A549 (cell line): Measurements from ENCODE around the gene CHD6. TPM values are rescaled to one million over a fixed set of nuclear protein-coding genes. Genes with fewer than 3 reads are reported as not detected.

Experiments
- ATAC-seq, 2 experiments: fragments of 200-7000 bp in 1 of 2; fragments of >200 bp in 1 of 2; cut with Nextera tagmentation in 1 of 2; cut with Tn5 transposase in 1 of 2; 3 replicates each; pipeline versions ENCODE4 v1.8.0 to v1.9.1; 2018 to 2020; ENCODE audit warnings: mild to moderate bottlenecking in 1 of 2, moderate library complexity in 1 of 2
- CTCF ChIA-PET: fragments of 300-600 bp; sonication (Branson Sonifier 250); formaldehyde crosslinking; extraction: SDS; loops from one replicate; lab custom pipeline; 2021; ENCODE audit warnings: antibody characterized with exemption, inconsistent platforms; lab: Yijun Ruan, JAX
- POLR2A ChIA-PET: fragments of 350-600 bp; formaldehyde crosslinking; extraction: SDS; loops from one replicate; lab custom pipeline; 2021; ENCODE audit warnings: antibody characterized with exemption, inconsistent platforms; lab: Yijun Ruan, JAX
- DNase-seq, 2 experiments: peaks; one replicate each; pipeline versions ENCODE4 v3.0.0 to v3.0.0-alpha.2; 2011 to 2016; ENCODE audit warnings: low read depth in 1 of 2, low spot score in 1 of 2
- FAIRE-seq: peaks from 2 replicates; lab custom pipeline; 2011; peaks lifted over from hg19 to GRCh38; lab: Jason Lieb, UNC
- H3K27ac ChIP-seq, 2 experiments: fragments of >200 bp; sonication (Bioruptor Twin); formaldehyde crosslinking; 3 replicates each; pipeline ENCODE4 v1.5.1; 2016 to 2017
- H3K4me1 ChIP-seq: fragments of >200 bp; sonication (Bioruptor Twin); formaldehyde crosslinking; 3 replicates; pipeline ENCODE4 v1.6.1; 2016
- H3K4me2 ChIP-seq: fragments of >200 bp; sonication (Bioruptor Twin); formaldehyde crosslinking; 3 replicates; pipeline ENCODE4 v1.6.1; 2016
- H3K4me3 ChIP-seq: fragments of >200 bp; sonication (Bioruptor Twin); formaldehyde crosslinking; 3 replicates; pipeline ENCODE4 v1.5.1; 2016
- H3K9me3 ChIP-seq: fragments of >200 bp; sonication (Bioruptor Twin); formaldehyde crosslinking; 3 replicates; pipeline ENCODE4 v1.6.1; 2016
- ATOH8 ChIP-seq: fragments of 250-450 bp; sonication (Bioruptor Pico); IDR thresholded peaks from 2 replicates; pipeline ENCODE4 v1.5.0; 2020; ENCODE audit warnings: low read depth, mild to moderate bottlenecking, moderate library complexity
- BCL3 ChIP-seq: fragments of >200 bp; sonication (Bioruptor Twin); formaldehyde crosslinking; IDR thresholded peaks from 3 replicates; pipeline ENCODE4 v1.6.1; 2016
- CBX8 ChIP-seq: fragments of 200-600 bp; sonication (generic); IDR thresholded peaks from 2 replicates; pipeline ENCODE4 v1.6.1; 2016
- CHD4 ChIP-seq: fragments of 200-600 bp; sonication (generic); IDR thresholded peaks from 2 replicates; pipeline ENCODE4 v1.6.1; 2016; ENCODE audit warnings: antibody characterized with exemption, mild to moderate bottlenecking, borderline replicate concordance
- E2F6 ChIP-seq: IDR thresholded peaks from 2 replicates; pipeline ENCODE4 v1.6.1; 2012; ENCODE audit warnings: low read depth, borderline replicate concordance
- EHF ChIP-seq: fragments of 250-450 bp; sonication (Bioruptor Pico); IDR thresholded peaks from 2 replicates; pipeline ENCODE4 v1.5.0; 2020; ENCODE audit warnings: mild to moderate bottlenecking
- EHMT2 ChIP-seq: fragments of 200-600 bp; sonication (generic); IDR thresholded peaks from 2 replicates; pipeline ENCODE4 v1.6.1; 2016; ENCODE audit warnings: antibody characterized with exemption, low read depth, mild to moderate bottlenecking, moderate library complexity
- ELK1 ChIP-seq: fragments of 150-350 bp; IDR thresholded peaks from 2 replicates; pipeline ENCODE4 v1.6.1; 2014; ENCODE audit warnings: low read depth, mild to moderate bottlenecking, low read length
- ESRRA ChIP-seq: fragments of 150-350 bp; IDR thresholded peaks from 2 replicates; pipeline ENCODE4 v1.6.1; 2014; ENCODE audit warnings: mild to moderate bottlenecking, low read length, borderline replicate concordance
- FOXS1 ChIP-seq: fragments of 250-450 bp; sonication (Bioruptor Pico); IDR thresholded peaks from 2 replicates; pipeline ENCODE4 v1.5.0; 2020; ENCODE audit warnings: mild to moderate bottlenecking, moderate library complexity
- GATA3 ChIP-seq: IDR thresholded peaks from 2 replicates; pipeline ENCODE4 v1.6.1; 2012; ENCODE audit warnings: borderline replicate concordance
- HES2 ChIP-seq: fragments of >200 bp; sonication (Bioruptor Twin); formaldehyde crosslinking; IDR thresholded peaks from 2 replicates; pipeline ENCODE4 v1.6.1; 2016
- HEYL ChIP-seq: fragments of 250-450 bp; sonication (Bioruptor Pico); IDR thresholded peaks from 2 replicates; pipeline ENCODE4 v1.8.0; 2021; ENCODE audit warnings: mild to moderate bottlenecking, moderate library complexity
- HOXB13 ChIP-seq: fragments of 250-450 bp; sonication (Bioruptor Pico); IDR thresholded peaks from 2 replicates; pipeline ENCODE4 v1.5.0; 2020; ENCODE audit warnings: low read depth, mild to moderate bottlenecking, moderate library complexity
- KDM1A ChIP-seq: fragments of 200-600 bp; sonication (generic); IDR thresholded peaks from 2 replicates; pipeline ENCODE4 v1.6.1; 2016; ENCODE audit warnings: low read depth, mild to moderate bottlenecking
- KDM5A ChIP-seq: fragments of 200-600 bp; sonication (generic); IDR thresholded peaks from 2 replicates; pipeline ENCODE4 v1.6.1; 2016; ENCODE audit warnings: antibody characterized with exemption, mild to moderate bottlenecking
- MAX ChIP-seq: IDR thresholded peaks from 2 replicates; pipeline ENCODE4 v1.6.1; 2012
- MYC ChIP-seq: IDR thresholded peaks from 2 replicates; pipeline ENCODE4 v1.6.1; 2012; ENCODE audit warnings: mild to moderate bottlenecking, inconsistent platforms, low read length, improper control_type of control experiment, borderline replicate concordance
- NFE2L2 ChIP-seq: fragments of 150-350 bp; conservative IDR thresholded peaks from 2 replicates; pipeline ENCODE4 v1.6.1; 2014; ENCODE audit warnings: low read length
- NR3C1 ChIP-seq: fragments of >200 bp; sonication (Bioruptor Twin); formaldehyde crosslinking; IDR thresholded peaks from 3 replicates; pipeline ENCODE4 v1.6.1; 2017
- PBX3 ChIP-seq: IDR thresholded peaks from 2 replicates; pipeline ENCODE4 v1.6.1; 2012
- RFX5 ChIP-seq: fragments of 450-650 bp; IDR thresholded peaks from 2 replicates; pipeline ENCODE4 v1.7.1; 2014; ENCODE audit warnings: antibody characterized with exemption, mild to moderate bottlenecking, moderate library complexity
- RNF2 ChIP-seq: fragments of 200-600 bp; sonication (generic); IDR thresholded peaks from 2 replicates; pipeline ENCODE4 v1.6.1; 2016; ENCODE audit warnings: low read depth, mild to moderate bottlenecking, antibody characterized with exemption, moderate library complexity, borderline replicate concordance
- SREBF2 ChIP-seq: fragments of 450-650 bp; IDR thresholded peaks from 2 replicates; pipeline ENCODE4 v1.6.1; 2014; ENCODE audit warnings: mild to moderate bottlenecking, moderate library complexity
- TFCP2L1 ChIP-seq: fragments of 250-450 bp; sonication (Bioruptor Pico); IDR thresholded peaks from 2 replicates; pipeline ENCODE4 v1.5.0; 2021; ENCODE audit warnings: mild to moderate bottlenecking
- TP53 ChIP-seq: fragments of 250-450 bp; sonication (Bioruptor Pico); IDR thresholded peaks from 2 replicates; pipeline ENCODE4 v1.5.0; 2021; ENCODE audit warnings: mild to moderate bottlenecking, moderate library complexity
- USF2 ChIP-seq: fragments of 450-650 bp; IDR thresholded peaks from 2 replicates; pipeline ENCODE4 v1.6.1; 2014; ENCODE audit warnings: antibody characterized with exemption
- ZFP36 ChIP-seq: fragments of 450-650 bp; IDR thresholded peaks from 2 replicates; pipeline ENCODE4 v1.6.1; 2014; ENCODE audit warnings: borderline replicate concordance; ENCODE audit not compliant: partially characterized antibody
- WGBS: methylation state at CpG from one replicate; pipeline ENCODE4 v1.1.6; 2017; ENCODE audit errors: missing lambda C conversion rate; 5-methylcytosine and 5-hydroxymethylcytosine counted together
- polyA plus RNA-seq, 4 experiments: library from polyadenylated mRNA; depleted of rRNA in 3 of 4; stranded (reverse); fragments of >200 nt; fragmentation: RNase III in 1 of 4; extraction: RNeasy Plus Mini Kit Qiagen cat#74134 plus additional on column Dnase treatment in 1 of 4; gene quantifications; 2 replicates in 3 of 4; 3 replicates in 1 of 4; pipeline ENCODE4 v1.2.3, GENCODE V29; 2011 to 2017

Gene CHD6
- polyA plus RNA-seq, 2 of the 4 experiments (the other 2 are of a cell fraction): 8.2 to 22.6 TPM

GRCh38 chr20:41407607-41408006 lies 210.6 kb downstream of the CHD6 start:
- Histone ChIP-seq H3K4me2 (no peak overlapping the region), H3K9me3 (no peaks in the 10 kb centered on the region), H3K27ac (no peak overlapping the region), H3K4me1 (no peaks in the 10 kb centered on the region), H3K4me3 (no peak overlapping the region)
- 83% methylated on average over 10 of the region's 10 CpGs for WGBS
- ChIA-PET POLR2A (no interaction called here), CTCF (no interaction called here)
- DNase-seq (no peak), ATAC-seq (no peak), FAIRE-seq (no peak)
- TF ChIP-seq MAX (no peak), RNF2 (no peak), ATOH8 (no peak), CBX8 (no peak), HOXB13 (CRISPR knock-in tag) (no peak), NFE2L2 (no peak), TFCP2L1 (no peak), USF2 (no peak), TP53 (no peak), BCL3 (no peak), MYC (no peak), EHF (no peak), E2F6 (no peak), ELK1 (no peak), FOXS1 (no peak), RFX5 (no peak)

GRCh38 chr20:41406896-41407444 lies 211.2 kb downstream of the CHD6 start:
- TF ChIP-seq HEYL (CRISPR knock-in tag) (no peak), KDM5A (no peak), SREBF2 (no peak), BCL3 (no peak), RFX5 (no peak), ATOH8 (no peak), HES2 (no peak), ZFP36 (no peak), NR3C1 (no peak), GATA3 (no peak), KDM1A (no peak), EHMT2 (no peak), ESRRA (no peak), PBX3 (no peak), CHD4 (no peak), NFE2L2 (no peak)
- Histone ChIP-seq H3K9me3 (no peaks in the 10 kb centered on the region), H3K4me1 (no peaks in the 10 kb centered on the region), H3K27ac (no peak overlapping the region), H3K4me2 (no peak overlapping the region), H3K4me3 (no peak overlapping the region)
- no peak for FAIRE-seq
- 91% methylated on average over 7 of the region's 7 CpGs for WGBS
- ATAC-seq: no peak
- no peak for DNase-seq
- ChIA-PET CTCF (interaction anchor here (1.3 kb wide), 1 partner anchor 234 kb away, joined by 3 read pairs; no protein-coding TSS in a partner anchor), POLR2A (no interaction called here)
